HT1080 (cell line): ENCODE data around the gene SLC22A1. TPM values are rescaled to one million over a fixed set of nuclear protein-coding genes. Genes with fewer than 3 reads are reported as not detected.
A peak's percentile ranks its signal among the peaks of the same experiment; 100 is the strongest.
"Not testable (repeated sequence)": the region's sequence is repeated elsewhere in the genome, so short reads cannot be mapped to it uniquely, and the experiment has no call there.

Source experiments
- DNase-seq: peaks from one replicate; pipeline ENCODE4 v3.0.0-alpha.2; 2015; ENCODE audit warnings: low read depth
- polyA plus RNA-seq, 2 experiments: library from polyadenylated mRNA; depleted of rRNA; stranded (reverse); fragments of >200 nt; gene quantifications; 2 replicates each; pipeline ENCODE4 v1.2.3, GENCODE V29; 2015
- total RNA-seq: library from RNA; depleted of rRNA; stranded (reverse); fragments of >200 nt; shearing (Covaris generic); gene quantifications from 2 replicates; pipeline ENCODE4 v1.2.3, GENCODE V29; 2014; rRNA removed

Gene SLC22A1
- total RNA-seq: 1.1 and 2.7 TPM in 2 replicates
- polyA plus RNA-seq (2015; cell fraction: cytosol; rRNA removed): 0.16 and 0.50 TPM in 2 replicates
- polyA plus RNA-seq (2015; cell fraction: nucleus; rRNA removed): 0.10 and 0.70 TPM in 2 replicates

GRCh38 chr6:160121558-160121957 is at the start of gene SLC22A1:
TSS of gene SLC22A1 (plus strand) at chr6:160121815. CDS start at chr6:160121936, 121 bp downstream.
- DNase-seq: no peak

DNA sequence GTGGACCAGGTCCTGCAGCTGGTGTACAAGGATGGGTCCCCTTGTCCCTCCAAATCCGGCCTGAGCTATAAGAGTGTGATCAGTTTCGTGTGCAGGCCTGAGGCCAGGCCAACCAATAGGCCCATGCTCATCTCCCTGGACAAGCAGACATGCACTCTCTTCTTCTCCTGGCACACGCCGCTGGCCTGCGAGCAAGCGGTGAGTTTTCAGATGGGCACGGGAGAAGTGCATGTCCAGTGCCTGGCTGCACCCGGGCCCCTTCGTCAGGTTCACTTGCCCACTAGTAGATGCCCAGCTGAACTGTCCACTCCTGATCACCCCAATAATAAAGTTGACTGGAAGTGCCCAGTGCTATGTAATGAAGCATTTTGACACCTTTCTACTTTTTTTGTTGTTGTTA is 48.3 kb upstream of the SLC22A1 start:
- DNase-seq: no peak

DNA sequence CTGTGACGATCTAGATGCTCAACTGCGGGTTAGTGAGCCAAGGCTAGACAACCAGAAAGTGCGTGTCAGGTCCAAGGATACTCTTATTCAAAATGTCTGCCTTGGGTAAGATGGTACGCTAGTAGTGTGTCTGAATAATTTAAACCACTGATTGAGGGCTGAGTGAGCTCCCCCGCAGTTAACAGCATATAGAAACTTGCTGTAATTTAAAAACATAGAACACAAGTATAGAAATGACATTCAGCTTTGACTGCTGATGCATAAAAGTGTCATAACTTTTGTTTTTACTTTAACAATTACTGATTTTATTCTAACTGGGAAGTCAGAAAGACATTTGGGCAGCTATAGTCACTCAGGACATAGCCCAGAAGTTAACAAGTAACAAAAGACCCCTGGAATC is 45.6 kb upstream of the SLC22A1 start:
- DNase-seq: no peak

- no peak for DNase-seq
These were observed 44.6 kb upstream of the SLC22A1 start for GRCh38 chr6:160077024-160077423.

DNA sequence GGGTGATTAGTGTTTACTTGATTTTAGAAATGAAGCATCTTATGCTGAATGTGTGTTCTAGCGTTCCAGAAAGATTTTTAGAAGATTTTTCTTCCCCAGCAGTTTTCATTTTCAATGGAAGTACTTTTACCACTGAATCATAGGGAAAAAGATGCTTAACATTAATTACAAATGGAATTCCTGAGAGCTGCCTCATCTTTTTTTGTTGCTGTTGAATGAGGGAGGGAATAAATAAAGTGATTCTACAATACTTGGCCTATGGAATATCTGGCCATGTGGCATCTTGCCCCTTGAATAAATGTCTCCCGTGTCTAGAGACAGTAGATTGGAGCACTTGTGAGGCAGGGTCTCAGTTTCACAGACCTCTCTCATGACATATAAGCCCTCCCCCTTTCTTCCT is 44.1 kb upstream of the SLC22A1 start:
- no peak for DNase-seq

DNA sequence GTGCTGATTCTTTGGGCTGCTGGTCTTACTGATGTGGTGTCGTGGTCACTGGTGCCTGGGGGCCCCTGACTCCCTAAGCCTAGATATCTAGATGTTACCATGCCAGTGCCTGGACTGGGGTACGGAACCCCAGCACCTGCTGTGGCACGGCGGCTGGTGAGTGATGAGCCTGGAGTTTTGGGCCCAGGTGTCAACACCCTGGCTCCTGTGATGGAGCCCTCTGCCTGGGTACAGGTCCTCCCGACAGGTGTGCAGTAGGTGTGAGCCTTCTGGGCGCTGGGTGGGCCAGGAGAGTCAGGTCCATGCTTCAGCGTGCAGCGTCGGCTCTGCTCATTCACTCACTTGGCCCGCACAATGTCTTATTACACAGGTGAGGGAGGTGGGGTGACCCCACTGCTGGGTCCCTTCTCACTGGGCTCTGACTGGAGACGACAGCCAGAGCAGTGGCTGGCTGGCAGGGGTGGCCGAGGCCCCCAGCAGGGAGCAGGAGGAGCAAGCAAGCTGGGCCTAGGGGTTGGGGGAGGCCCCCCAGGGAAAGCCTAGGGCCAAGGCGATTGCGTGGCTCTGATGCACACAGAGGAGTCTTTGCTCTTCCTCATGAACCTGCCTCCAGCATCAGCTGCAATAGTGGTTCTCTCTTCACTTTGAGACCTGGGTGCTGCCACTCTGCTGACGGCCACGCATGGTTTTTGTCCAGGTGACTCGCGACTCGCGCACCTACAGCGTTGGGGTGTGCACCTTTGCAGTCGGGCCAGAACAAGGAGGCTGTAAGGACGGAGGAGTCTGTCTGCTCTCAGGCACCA is 42.5 kb upstream of the SLC22A1 start:
- no peak for DNase-seq

DNA sequence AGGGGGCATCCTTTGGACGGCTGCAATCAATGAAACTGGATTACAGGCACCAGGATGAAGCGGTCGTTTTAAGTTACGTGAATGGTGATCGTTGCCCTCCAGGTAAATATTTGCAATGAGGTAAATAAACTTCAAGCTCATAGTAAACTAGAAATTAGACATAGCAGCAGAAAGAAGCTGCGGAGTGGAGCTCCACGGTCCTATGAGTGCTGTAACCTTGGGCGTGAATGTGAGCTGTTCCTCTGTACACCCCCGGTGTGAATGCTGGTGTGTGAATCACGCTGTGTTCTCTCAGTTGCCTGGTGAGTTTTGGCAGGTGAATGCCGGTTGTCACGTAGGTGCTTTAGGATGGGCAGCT is 42.0 kb upstream of the SLC22A1 start:
- no peak for DNase-seq

DNA sequence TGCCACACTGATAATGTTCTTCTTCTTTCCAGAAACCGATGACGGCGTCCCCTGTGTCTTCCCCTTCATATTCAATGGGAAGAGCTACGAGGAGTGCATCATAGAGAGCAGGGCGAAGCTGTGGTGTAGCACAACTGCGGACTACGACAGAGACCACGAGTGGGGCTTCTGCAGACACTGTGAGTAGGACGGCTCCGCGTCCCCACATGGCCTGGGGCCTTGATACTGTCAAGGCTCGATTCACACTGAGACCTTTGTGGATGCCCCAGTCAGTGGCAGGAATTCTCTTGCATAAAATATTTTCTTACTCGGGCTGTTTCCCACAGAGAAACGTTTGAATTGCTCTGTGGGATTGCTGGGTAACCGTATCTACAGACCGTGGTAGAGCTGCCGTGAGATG is 41.5 kb upstream of the SLC22A1 start:
- no peak for DNase-seq

- DNase-seq: no peak
These were observed 40.2 kb upstream of the SLC22A1 start for GRCh38 chr6:160081398-160081797.

DNA sequence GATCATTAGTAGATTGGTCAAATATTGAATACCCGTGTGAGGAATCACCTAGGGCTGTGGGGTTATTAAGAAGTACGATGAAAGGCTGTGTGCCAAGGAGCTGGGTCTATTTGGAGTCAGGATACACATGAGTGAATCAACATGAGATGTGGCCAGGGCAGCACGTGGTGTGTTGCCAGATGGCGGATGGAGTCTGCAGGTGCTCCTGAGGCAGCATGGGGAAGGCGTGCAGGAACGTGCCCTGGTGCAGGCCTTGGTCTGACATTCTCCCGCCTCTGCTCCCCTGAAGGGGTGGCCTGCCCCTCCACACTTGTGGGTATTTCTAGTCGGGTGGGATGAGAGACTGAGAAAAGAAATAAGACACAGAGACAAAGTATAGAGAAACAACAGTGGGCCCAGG is 39.0 kb upstream of the SLC22A1 start:
- no peak for DNase-seq

DNA sequence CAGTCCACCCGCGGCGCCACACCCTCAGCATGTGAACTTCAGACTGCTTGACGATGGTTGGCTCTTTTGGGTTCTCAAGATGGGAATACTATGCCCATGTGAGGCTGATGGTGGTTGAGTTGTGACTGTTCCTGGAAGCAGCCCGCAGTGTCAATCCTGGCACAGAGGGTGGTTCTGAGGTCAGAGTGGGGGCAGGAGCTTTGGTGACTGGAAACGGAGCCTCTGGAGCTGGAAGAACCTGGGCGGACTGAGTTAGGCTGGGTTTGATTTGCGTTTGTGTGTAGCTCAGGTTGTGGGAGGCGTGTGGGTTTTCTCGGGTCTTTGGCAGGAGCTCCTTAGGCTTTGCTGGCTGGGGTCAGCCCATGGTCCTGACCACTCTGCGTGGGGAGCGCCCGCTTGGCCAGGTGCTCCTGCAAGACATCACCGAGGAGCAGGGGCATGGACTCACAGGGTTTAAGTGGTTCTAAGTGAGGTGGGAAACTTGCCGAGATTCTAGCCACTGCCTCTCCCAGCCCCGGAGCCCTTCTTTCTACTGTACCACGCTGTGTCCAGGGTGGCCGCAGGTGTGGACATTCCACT is 37.3 kb upstream of the SLC22A1 start:
- DNase-seq: no peak

- DNase-seq: no peak
These were observed 36.4 kb upstream of the SLC22A1 start for GRCh38 chr6:160085226-160085625.

DNA sequence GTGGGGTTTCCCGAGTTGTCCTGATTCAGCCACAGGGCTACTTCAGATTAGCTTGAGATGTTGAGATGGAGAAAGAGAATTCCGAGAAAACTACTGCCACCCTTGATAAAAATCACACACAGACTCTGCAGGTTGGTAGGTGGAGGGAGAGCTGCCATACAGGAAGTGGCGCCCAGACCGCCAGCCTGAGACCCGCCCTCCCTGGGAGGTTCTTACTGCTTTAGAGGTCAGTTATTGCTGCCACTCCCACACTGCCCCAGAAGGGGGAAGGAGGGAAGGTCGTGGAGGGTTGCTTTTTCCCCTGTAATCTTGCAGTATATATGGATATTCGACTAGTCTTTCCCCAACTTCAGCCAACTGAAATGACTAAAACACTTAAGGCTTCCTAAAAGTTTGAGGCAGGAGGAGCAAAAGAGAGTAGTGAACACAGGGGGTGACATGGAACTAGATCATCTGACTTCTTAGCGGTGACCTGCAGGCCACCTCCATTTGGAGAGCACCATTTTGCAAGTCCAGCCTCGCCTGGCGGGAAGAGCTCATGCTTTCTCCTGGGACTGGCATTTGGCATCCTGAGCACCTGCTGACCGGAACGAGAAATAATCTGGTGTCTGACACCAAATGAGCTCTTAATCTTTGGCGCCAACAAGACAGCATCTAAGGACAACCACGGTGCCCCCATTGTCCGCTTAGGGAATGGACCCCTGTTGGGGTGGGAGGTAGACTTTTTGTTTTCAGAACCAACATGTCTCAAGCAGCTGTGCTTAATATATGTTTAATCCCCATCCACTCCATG is 35.7 kb upstream of the SLC22A1 start:
- DNase-seq: no peak

GRCh38 chr6:160086754-160087153 is 34.9 kb upstream of the SLC22A1 start:
- no peak for DNase-seq

DNA sequence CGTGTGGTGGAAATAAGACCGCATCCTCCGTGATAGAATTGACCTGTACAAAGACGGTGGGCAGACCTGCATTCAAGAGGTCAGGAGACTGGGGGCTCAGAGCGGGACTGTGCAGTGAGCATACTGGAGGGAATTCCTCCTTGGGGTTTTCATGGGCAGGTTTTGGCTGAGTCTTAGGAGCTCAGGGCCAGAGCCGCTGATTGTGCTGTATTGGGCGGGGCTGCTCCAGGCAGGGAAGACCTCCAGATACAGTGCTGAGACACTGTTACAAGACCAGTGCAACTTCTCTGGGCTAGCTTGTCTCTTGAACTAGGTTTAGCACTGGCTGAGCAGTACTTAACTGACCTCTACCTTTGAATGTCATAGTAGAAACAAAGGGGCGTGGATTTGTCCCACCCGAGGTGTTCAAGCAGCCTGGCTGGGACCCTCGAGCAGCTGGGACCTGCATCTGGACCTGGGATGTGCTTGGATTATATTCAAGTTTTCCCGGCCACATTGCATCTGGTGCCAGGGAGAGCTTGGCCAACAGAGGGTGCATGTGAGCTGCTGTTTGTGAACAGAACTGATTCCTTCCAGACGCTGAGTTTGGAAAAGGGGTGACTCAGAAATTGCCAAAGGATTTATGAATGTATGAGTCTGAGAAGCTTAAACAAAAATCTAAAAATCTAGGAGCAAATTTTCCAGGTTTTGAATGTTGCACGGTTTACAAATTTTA is 33.4 kb upstream of the SLC22A1 start:
- peak; percentile 68 for DNase-seq

GRCh38 chr6:160088784-160089533 is 32.7 kb upstream of the SLC22A1 start:
- DNase-seq: no peak

DNA sequence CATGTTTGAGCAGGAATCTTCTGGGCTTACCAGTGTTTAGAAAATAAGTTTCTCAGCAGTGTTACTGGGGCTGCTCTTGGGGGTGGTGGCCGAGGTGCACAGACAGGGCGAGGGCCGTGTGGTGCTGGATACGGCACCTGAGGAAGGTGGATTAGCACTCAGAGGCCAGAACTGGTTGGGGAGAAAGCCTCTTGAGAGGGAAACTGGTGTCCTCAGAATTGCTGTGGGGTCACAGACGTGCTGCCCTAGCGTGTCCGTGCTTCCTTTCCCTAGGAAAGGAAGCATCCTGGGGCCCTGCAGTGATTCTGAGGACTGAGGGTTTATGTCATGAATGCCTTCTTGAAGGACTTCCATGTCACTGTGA is 32.1 kb upstream of the SLC22A1 start:
- DNase-seq: no peak

DNA sequence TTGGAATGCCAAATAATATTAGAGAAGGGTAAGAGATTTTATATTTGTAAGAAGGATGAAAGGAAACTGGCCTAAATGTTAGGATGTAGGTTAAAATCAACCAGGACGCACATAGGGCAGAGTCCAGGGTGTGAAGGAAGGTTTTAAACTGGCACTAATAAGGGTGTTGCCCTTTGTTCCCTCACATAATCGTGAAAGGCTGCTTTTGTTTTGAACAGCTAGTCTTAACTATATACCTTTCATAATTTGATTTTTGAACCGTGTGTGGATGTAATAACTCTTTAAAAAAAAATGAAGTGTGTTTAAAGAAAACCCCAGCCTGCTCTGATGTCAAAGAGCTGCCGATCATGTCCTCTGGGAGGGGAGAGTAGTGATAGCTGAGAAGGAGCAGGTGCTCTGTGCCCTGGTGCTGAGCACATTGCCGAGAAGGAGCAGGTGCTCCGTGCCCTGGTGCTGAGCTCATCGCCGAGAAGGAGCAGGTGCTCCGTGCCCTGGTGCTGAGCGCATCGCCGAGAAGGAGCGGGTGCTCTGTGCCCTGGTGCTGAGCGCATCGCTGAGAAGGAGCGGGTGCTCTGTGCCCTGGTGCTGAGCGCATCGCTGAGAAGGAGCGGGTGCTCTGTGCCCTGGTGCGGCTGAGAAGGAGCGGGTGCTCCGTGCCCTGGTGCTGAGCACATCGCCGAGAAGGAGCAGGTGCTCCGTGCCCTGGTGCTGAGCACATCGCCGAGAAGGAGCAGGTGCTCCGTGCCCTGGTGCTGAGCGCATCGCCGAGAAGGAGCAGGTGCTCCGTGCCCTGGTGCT is 31.0 kb upstream of the SLC22A1 start:
- DNase-seq: not testable (repeated sequence)

- DNase-seq: not testable (repeated sequence)
These were observed 29.4 kb upstream of the SLC22A1 start for GRCh38 chr6:160092176-160092575.

DNA sequence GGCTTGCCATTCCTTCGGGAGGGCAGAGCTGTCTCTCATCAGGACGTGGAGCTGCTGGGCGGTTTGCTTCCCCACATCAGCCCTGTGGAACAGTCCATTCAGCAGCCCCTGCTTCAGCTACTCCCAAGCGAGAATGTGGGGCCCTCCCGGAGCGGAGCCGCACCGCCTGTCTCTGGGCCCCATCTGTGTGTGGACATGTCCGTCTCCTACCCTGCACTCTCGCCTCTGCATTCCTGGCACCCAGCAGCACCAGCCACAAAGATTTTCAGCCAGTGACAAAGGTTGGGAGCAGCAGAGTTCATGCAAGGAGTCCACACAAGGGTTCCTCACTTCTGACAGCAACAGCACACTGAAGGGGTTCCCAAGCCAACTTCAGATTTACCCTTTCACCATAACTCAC is 29.0 kb upstream of the SLC22A1 start:
- no peak for DNase-seq
